Immature natural killer cell (primary cell): ENCODE measurements around the gene KAZN. TPM values are rescaled to one million over a fixed set of nuclear protein-coding genes. Genes with fewer than 3 reads are reported as not detected.
A peak's percentile ranks its signal among the peaks of the same experiment; 100 is the strongest.
"Not testable (repeated sequence)": the region's sequence is repeated elsewhere in the genome, so short reads cannot be mapped to it uniquely, and the experiment has no call there.

ENCODE experiments used
- DNase-seq, 3 donors: peaks; one replicate each; pipeline ENCODE4 v3.0.0; 2022; ENCODE audit warnings: mixed read lengths in 1 of 3
- H3K27ac Mint-ChIP-seq, 6 donors: one replicate each; pipeline ENCODE4 v1.8.0; 2020; ENCODE audit warnings: mixed read lengths in 6 of 6, mild to moderate bottlenecking in 5 of 6, inconsistent platforms in 4 of 6, moderate library complexity in 3 of 6
- H3K27me3 Mint-ChIP-seq, 3 donors: one replicate each; pipeline ENCODE4 v1.8.0; 2020 to 2021; ENCODE audit warnings: low read depth in 3 of 3, mild to moderate bottlenecking in 3 of 3, mixed read lengths in 3 of 3, moderate library complexity in 3 of 3, inconsistent platforms in 1 of 3
- H3K36me3 Mint-ChIP-seq, 3 donors: one replicate each; pipeline ENCODE4 v1.8.0; 2020; ENCODE audit warnings: mixed read lengths in 3 of 3, inconsistent platforms in 2 of 3, mild to moderate bottlenecking in 2 of 3
- H3K4me1 Mint-ChIP-seq, 2 donors: one replicate each; pipeline ENCODE4 v1.8.0; 2020; ENCODE audit warnings: inconsistent platforms in 2 of 2, mild to moderate bottlenecking in 2 of 2, mixed read lengths in 2 of 2, moderate library complexity in 1 of 2
- H3K4me3 Mint-ChIP-seq, 5 donors: one replicate each; pipeline ENCODE4 v1.8.0; 2020; ENCODE audit warnings: mild to moderate bottlenecking in 5 of 5, mixed read lengths in 5 of 5, inconsistent platforms in 3 of 5, moderate library complexity in 3 of 5
- H3K9me3 Mint-ChIP-seq, 6 donors: one replicate each; pipeline ENCODE4 v1.8.0; 2020; ENCODE audit warnings: mild to moderate bottlenecking in 6 of 6, mixed read lengths in 6 of 6, inconsistent platforms in 4 of 6, moderate library complexity in 3 of 6
- polyA plus RNA-seq, 3 donors: library from polyadenylated mRNA; unstranded; fragments of 300-500 nt; fragmentation: Illumina TruSeq; gene quantifications; one replicate each; pipeline ENCODE4 v1.2.3, GENCODE V29; 2021

The KAZN gene
- polyA plus RNA-seq, 3 donors from 2014 or later, result 0.24 TPM; not detected in 2

- no peaks in the 10 kb centered on the region for H3K36me3 Mint-ChIP-seq
- H3K27me3 Mint-ChIP-seq, result peaks cover 3 to 9% (median 8%) of the 10 kb centered on the region in 3 donors
- H3K4me3 Mint-ChIP-seq, result no peak overlapping the region
- no peak overlapping the region for H3K27ac Mint-ChIP-seq
- DNase-seq, result no peak
- H3K4me1 Mint-ChIP-seq, result no peaks in the 10 kb centered on the region
- H3K9me3 Mint-ChIP-seq, result no peaks in the 10 kb centered on the region
Observed at GRCh38 chr1:15129944-15130343, 531.5 kb downstream of the KAZN start.

GRCh38 chr1:15130607-15131006 lies 532.1 kb downstream of the KAZN start:
- Mint-ChIP-seq H3K36me3 (no peaks in the 10 kb centered on the region), H3K9me3 (no peaks in the 10 kb centered on the region), H3K27me3 (peaks cover 3 to 14% (median 8%) of the 10 kb centered on the region in 3 donors), H3K4me1 (no peaks in the 10 kb centered on the region), H3K27ac (no peak overlapping the region), H3K4me3 (no peak overlapping the region)
- DNase-seq, result no peak

DNA sequence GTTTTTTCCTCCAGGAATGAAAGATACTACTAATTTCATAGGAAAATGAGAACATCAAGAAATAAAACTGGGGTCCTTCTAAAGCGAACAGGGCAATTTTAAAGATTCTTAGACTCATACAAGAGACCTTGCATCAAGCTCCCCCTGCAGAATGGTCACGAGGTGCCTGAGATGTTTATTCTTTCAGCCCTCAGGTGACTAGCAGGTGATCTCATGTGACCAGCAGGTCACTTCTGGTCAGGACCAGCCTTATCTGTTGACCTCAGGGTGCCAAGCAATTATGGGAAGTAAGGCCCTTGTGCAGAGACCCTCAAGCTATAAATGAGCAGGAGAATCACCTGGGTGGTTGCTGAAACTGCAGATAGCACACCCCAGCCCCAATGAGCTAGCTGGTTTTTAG lies 534.5 kb downstream of the KAZN start:
- DNase-seq, result no peak
- H3K36me3 Mint-ChIP-seq, result no peaks in the 10 kb centered on the region
- H3K4me3 Mint-ChIP-seq, result no peak overlapping the region
- H3K9me3 Mint-ChIP-seq, result no peaks in the 10 kb centered on the region
- peaks cover 3 to 13% (median 8%) of the 10 kb centered on the region in 3 donors for H3K27me3 Mint-ChIP-seq
- peaks cover 5 to 6% of the 10 kb centered on the region in 2 donors for H3K4me1 Mint-ChIP-seq
- H3K27ac Mint-ChIP-seq, result no peak overlapping the region

DNA sequence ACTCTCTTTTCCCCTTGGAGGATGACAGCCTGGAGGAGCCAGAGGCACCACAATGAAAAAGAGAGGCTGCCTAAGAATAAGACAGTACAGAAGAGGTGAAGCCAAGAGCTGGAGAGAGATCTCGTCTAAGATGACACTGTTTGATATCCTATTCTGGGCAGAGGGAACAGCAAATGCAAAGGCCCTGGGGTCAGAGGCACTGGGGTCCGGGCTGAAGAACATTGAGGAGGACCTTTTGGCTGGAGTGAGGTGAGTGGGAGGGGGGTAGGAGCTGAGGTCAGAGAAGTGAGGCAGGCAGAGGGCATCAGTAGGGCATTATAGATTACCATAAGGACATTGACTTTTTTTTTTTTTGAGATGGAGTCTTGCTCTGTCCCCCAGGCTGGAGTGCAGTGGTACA lies 535.8 kb downstream of the KAZN start:
- peaks cover 2 to 13% (median 4%) of the 10 kb centered on the region in 3 donors for H3K27me3 Mint-ChIP-seq
- DNase-seq, result no peak
- H3K4me3 Mint-ChIP-seq, result no peak overlapping the region
- no peaks in the 10 kb centered on the region for H3K9me3 Mint-ChIP-seq
- H3K27ac Mint-ChIP-seq, result no peak overlapping the region
- H3K36me3 Mint-ChIP-seq, result no peaks in the 10 kb centered on the region
- peaks cover 9 to 12% of the 10 kb centered on the region in 2 donors for H3K4me1 Mint-ChIP-seq

DNA sequence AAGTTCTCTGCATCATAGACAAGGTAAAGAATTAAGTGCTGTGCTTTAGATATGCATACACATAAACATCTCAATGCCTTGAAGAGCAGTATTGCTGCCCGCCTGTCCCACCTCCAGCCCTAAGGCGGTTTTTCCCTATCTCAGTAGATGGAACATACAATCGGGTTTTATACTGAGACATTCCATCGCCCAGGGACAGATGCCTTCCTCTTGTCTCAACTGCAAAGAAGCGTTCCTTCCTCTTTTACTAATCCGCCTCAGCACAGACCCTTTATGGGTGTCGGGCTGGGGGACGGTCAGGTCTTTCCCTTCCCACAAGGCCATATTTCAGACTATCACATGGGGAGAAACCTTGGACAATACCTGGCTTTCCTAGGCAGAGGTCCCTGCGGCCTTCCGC lies 537.1 kb downstream of the KAZN start:
- not testable (repeated sequence) for H3K4me3 Mint-ChIP-seq, H3K9me3 Mint-ChIP-seq, H3K27ac Mint-ChIP-seq, DNase-seq, H3K36me3 Mint-ChIP-seq
- peaks cover 9 to 12% of the 10 kb centered on the region in 2 donors for H3K4me1 Mint-ChIP-seq
- H3K27me3 Mint-ChIP-seq, result peaks cover 0 to 20% (median 2%) of the 10 kb centered on the region in 3 donors

GRCh38 chr1:15137809-15138208 lies 539.3 kb downstream of the KAZN start:
- H3K27me3 Mint-ChIP-seq, result peaks cover 0 to 31% (median 2%) of the 10 kb centered on the region in 3 donors
- H3K9me3 Mint-ChIP-seq, result no peaks in the 10 kb centered on the region
- H3K4me3 Mint-ChIP-seq, result no peak overlapping the region
- H3K27ac Mint-ChIP-seq, result peak overlapping the region in 2 of 6 donors; percentile 35 to 46
- peak in 1 of 3 donors; percentile 5 for DNase-seq
- H3K36me3 Mint-ChIP-seq, result no peaks in the 10 kb centered on the region
- peaks cover 12% of the 10 kb centered on the region in 2 donors for H3K4me1 Mint-ChIP-seq

DNA sequence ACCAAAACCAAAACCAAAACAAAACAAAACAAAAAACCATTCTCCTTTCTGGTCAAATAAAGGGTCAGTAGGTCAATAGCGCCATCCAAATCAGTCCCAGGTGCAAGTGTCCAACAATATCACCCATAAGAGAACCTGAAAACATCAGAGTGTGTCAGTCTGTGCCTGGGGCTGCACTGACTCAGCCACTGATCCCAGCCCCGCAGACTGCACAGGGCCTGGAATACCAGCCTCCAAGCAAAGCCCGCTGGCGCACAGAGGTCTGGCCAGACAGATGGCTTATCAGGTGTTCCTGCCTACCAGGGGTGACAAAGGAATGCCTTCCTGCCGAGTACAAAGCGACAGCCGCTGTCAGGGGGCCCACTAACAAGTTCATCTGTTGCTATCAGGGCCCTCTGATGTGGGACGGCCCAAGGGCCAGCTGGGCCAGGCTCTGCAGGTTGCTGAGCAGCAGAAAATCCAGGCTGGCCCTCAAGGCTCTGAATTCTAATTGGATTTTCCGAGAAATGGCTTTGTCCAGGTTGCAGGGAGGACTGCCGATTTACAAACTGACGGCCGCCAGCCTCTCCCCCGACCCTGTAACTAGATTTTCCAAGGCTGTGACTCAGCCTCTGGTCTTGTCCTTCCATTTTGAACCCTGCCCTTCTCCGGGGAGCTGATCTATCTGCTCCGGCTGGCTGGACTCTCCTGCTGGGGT lies 541.3 kb downstream of the KAZN start:
- Mint-ChIP-seq H3K36me3 (no peaks in the 10 kb centered on the region), H3K9me3 (no peaks in the 10 kb centered on the region), H3K4me3 (no peak overlapping the region), H3K27me3 (peaks cover 0 to 28% (median 3%) of the 10 kb centered on the region in 3 donors), H3K27ac (peak overlapping the region in 1 of 6 donors; percentile 11), H3K4me1 (peaks cover 12% of the 10 kb centered on the region in 2 donors)
- no peak for DNase-seq

DNA sequence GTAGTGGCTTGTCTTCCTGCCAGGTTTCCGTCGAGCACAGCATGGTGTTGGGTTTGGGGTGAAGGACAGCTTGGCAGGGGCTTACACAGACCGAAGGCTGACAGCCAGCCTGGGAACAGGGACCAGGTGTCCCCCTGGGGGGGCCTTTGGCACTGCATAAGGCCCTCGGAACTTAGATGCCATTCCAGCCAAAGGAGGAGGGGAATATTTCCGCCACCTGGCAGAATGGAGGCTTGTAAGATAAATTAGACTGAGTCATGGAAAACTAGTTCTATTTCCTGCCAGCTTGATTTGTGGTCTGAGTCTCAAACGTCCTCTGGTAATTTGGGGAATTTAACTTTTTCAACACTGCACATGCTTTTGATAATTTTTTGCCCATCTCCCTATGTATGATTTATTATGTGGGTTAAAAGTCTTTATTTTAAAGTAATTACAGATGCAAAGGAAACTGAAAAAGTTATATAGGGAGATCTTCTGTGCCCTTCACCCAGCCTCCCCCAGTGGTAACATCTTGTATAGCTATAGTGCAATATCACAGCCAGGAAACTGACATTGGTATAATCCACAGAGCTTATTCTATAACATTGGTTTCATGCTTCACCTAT lies 543.6 kb downstream of the KAZN start:
- H3K4me3 Mint-ChIP-seq, result no peak overlapping the region
- no peak overlapping the region for H3K27ac Mint-ChIP-seq
- H3K27me3 Mint-ChIP-seq, result peaks cover 2 to 20% (median 3%) of the 10 kb centered on the region in 3 donors
- DNase-seq, result no peak
- H3K9me3 Mint-ChIP-seq, result no peaks in the 10 kb centered on the region
- H3K36me3 Mint-ChIP-seq, result no peaks in the 10 kb centered on the region
- H3K4me1 Mint-ChIP-seq, result peaks cover 12% of the 10 kb centered on the region in 2 donors

DNA sequence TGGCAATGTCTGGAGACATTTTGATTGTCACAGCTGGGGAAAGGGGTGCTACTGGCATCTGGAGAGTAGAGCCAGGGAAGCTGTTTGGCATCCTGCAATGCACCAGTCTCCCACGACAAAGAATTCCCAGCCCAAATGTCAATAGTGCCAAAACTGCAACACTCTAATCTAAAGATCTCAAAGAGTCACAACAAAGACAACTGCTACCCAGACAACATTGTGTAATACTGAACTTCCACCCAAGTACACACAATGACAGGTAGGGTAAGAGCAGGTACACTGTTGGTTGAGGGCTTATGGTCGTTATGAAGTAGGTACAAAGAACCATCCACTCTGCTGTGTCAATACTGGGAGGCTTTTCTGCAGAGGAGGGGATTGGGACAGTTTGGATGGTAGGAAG lies 546.8 kb downstream of the KAZN start:
- H3K4me1 Mint-ChIP-seq, result peaks cover 0 to 3% of the 10 kb centered on the region in 2 donors
- peaks cover 2 to 26% (median 3%) of the 10 kb centered on the region in 3 donors for H3K27me3 Mint-ChIP-seq
- no peak overlapping the region for H3K4me3 Mint-ChIP-seq

DNA sequence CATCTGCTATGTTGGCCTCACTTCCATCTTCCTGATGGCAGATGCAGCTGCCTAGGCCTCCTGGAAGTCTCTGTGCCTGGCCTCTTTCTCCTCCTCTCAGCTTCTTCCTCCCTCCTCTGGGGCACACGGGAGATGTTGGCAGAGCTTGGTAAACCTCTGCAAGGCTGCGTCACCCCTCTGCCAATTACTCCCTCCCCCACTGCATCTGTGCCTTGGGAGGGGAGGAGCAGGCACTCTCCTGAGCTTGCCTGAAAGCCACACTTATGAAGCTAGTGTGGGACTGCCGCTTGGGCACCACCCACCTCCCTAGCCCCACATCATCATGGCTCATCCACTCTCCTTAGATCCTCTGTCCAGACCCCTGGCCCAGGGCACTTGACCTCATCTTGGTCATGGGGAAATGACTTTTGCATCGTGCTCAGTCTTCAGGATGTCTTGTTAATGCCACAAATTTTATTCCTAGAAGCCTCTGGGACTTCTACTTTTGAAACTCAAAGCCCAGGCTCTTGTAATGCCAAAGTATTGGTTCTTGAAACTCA lies 547.7 kb downstream of the KAZN start:
- Mint-ChIP-seq H3K4me3 (no peak overlapping the region), H3K9me3 (no peaks in the 10 kb centered on the region), H3K27ac (no peak overlapping the region), H3K4me1 (peaks cover 0 to 3% of the 10 kb centered on the region in 2 donors), H3K27me3 (peaks cover 3 to 24% (median 4%) of the 10 kb centered on the region in 3 donors), H3K36me3 (peaks cover 0 to 2% (median 0%) of the 10 kb centered on the region in 3 donors)
- DNase-seq, result no peak

More for the DNA sequence above, 546.8 kb downstream of the KAZN start:
- Mint-ChIP-seq H3K9me3 (no peaks in the 10 kb centered on the region), H3K27ac (no peak overlapping the region), H3K36me3 (no peaks in the 10 kb centered on the region)
- no peak for DNase-seq

DNA sequence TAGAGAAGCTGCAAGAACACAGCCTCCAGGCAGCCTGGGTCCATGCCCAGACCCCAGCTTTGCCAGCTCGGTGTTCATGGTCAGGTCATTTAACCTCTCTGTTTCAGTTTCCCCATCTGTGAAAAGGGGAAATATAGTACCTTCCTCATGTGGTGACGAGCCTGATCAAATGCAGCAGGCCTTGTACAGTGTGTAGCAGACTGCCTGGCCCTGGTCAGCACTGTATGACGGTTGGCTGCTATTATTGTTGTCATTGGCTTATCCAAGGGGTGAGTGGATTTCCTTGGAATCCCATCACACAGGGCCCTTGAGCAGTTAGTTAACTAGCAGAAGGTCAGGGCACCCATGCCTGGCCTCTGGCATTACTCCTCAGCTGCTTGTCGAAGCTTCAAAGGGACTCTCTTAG lies 548.5 kb downstream of the KAZN start:
- Mint-ChIP-seq H3K27me3 (peaks cover 5 to 25% (median 8%) of the 10 kb centered on the region in 3 donors), H3K4me1 (peaks cover 0 to 2% of the 10 kb centered on the region in 2 donors), H3K4me3 (no peak overlapping the region)

GRCh38 chr1:15148004-15148403 lies 549.5 kb downstream of the KAZN start:
- peaks cover 0 to 3% (median 0%) of the 10 kb centered on the region in 3 donors for H3K36me3 Mint-ChIP-seq
- no peak overlapping the region for H3K27ac Mint-ChIP-seq
- H3K4me1 Mint-ChIP-seq, result peaks cover 3 to 5% of the 10 kb centered on the region in 2 donors
- peaks cover 7 to 28% (median 10%) of the 10 kb centered on the region in 3 donors for H3K27me3 Mint-ChIP-seq
- H3K4me3 Mint-ChIP-seq, result no peak overlapping the region
- no peaks in the 10 kb centered on the region for H3K9me3 Mint-ChIP-seq
- DNase-seq, result no peak

More for the DNA sequence above, 548.5 kb downstream of the KAZN start:
- Mint-ChIP-seq H3K9me3 (no peaks in the 10 kb centered on the region), H3K36me3 (peaks cover 0 to 3% (median 0%) of the 10 kb centered on the region in 3 donors), H3K27ac (no peak overlapping the region)
- no peak for DNase-seq

- H3K4me1 Mint-ChIP-seq, result peaks cover 5 to 6% of the 10 kb centered on the region in 2 donors
- H3K9me3 Mint-ChIP-seq, result no peaks in the 10 kb centered on the region
- H3K27ac Mint-ChIP-seq, result no peak overlapping the region
- no peak for DNase-seq
- peaks cover 0 to 3% (median 0%) of the 10 kb centered on the region in 3 donors for H3K36me3 Mint-ChIP-seq
- H3K4me3 Mint-ChIP-seq, result no peak overlapping the region
- H3K27me3 Mint-ChIP-seq, result peaks cover 5 to 28% (median 10%) of the 10 kb centered on the region in 3 donors
Observed at GRCh38 chr1:15148475-15148874, 550.0 kb downstream of the KAZN start.

GRCh38 chr1:15148941-15149340 lies 550.5 kb downstream of the KAZN start:
- Mint-ChIP-seq H3K36me3 (peaks cover 0 to 3% (median 0%) of the 10 kb centered on the region in 3 donors), H3K4me3 (no peak overlapping the region), H3K27me3 (peaks cover 5 to 28% (median 10%) of the 10 kb centered on the region in 3 donors), H3K27ac (no peak overlapping the region), H3K9me3 (no peaks in the 10 kb centered on the region), H3K4me1 (peaks cover 5 to 6% of the 10 kb centered on the region in 2 donors)
- DNase-seq, result no peak
